HUES48 (cell line): ENCODE data around the gene CENPA.

ENCODE experiments used
- H3K27ac ChIP-seq: one replicate; pipeline ENCODE4 v1.7.0; 2013; ENCODE audit warnings: low read depth, low read length, inconsistent platforms
- H3K27me3 ChIP-seq: 2 replicates; pipeline ENCODE4 v1.6.1; 2013; ENCODE audit warnings: mild to moderate bottlenecking, low read length; ENCODE audit not compliant: control insufficient read depth, insufficient read depth
- H3K36me3 ChIP-seq: 2 replicates; pipeline ENCODE4 v1.6.1; 2013; ENCODE audit warnings: low read length; ENCODE audit not compliant: control insufficient read depth, insufficient read depth
- H3K4me1 ChIP-seq: 2 replicates; pipeline ENCODE4 v1.6.1; 2013; ENCODE audit warnings: mild to moderate bottlenecking, low read length; ENCODE audit not compliant: control insufficient read depth, insufficient read depth
- H3K4me3 ChIP-seq: 2 replicates; pipeline ENCODE4 v1.5.1; 2013; ENCODE audit warnings: mild to moderate bottlenecking, low read depth, low read length
- H3K9ac ChIP-seq: 2 replicates; pipeline ENCODE4 v1.6.1; 2013; ENCODE audit warnings: mild to moderate bottlenecking, low read depth, low read length, moderate library complexity
- H3K9me3 ChIP-seq: 2 replicates; pipeline ENCODE4 v1.6.1; 2013; ENCODE audit warnings: low read length; ENCODE audit not compliant: control insufficient read depth, insufficient read depth

The CENPA gene

GRCh38 chr2:26772064-26773001, 13.5 kb upstream of the CENPA start:
- Histone ChIP-seq H3K36me3 (peaks cover 12% of the 10 kb centered on the region), H3K9ac (no peak overlapping the region)

GRCh38 chr2:26776195-26776800, 9.6 kb upstream of the CENPA start:
- no peak overlapping the region for H3K9ac ChIP-seq
- no peak overlapping the region for H3K4me3 ChIP-seq
- no peak overlapping the region for H3K27ac ChIP-seq
- H3K9me3 ChIP-seq: no peaks in the 10 kb centered on the region
- H3K4me1 ChIP-seq: no peaks in the 10 kb centered on the region
- H3K27me3 ChIP-seq: no peaks in the 10 kb centered on the region
- H3K36me3 ChIP-seq: peaks cover 31% of the 10 kb centered on the region

More at GRCh38 chr2:26772064-26773001, 13.5 kb upstream of the CENPA start:
- H3K4me1 ChIP-seq: peaks cover under 1% of the 10 kb centered on the region; the same call in 1 of the 2 replicates
- H3K27ac ChIP-seq: no peak overlapping the region
- no peaks in the 10 kb centered on the region for H3K9me3 ChIP-seq
- no peaks in the 10 kb centered on the region for H3K27me3 ChIP-seq
- no peak overlapping the region for H3K4me3 ChIP-seq

GRCh38 chr2:26778098-26778497, 7.8 kb upstream of the CENPA start:
- Histone ChIP-seq H3K27ac (no peak overlapping the region), H3K27me3 (no peaks in the 10 kb centered on the region), H3K4me3 (no peak overlapping the region), H3K36me3 (peaks cover 31% of the 10 kb centered on the region), H3K4me1 (no peaks in the 10 kb centered on the region), H3K9me3 (no peaks in the 10 kb centered on the region), H3K9ac (no peak overlapping the region)

- Histone ChIP-seq H3K27me3 (no peaks in the 10 kb centered on the region), H3K27ac (no peak overlapping the region), H3K36me3 (peaks cover 31% of the 10 kb centered on the region), H3K4me1 (no peaks in the 10 kb centered on the region), H3K4me3 (no peak overlapping the region), H3K9ac (no peak overlapping the region), H3K9me3 (no peaks in the 10 kb centered on the region)
Measured at GRCh38 chr2:26778507-26778906, 7.3 kb upstream of the CENPA start.

- no peak overlapping the region for H3K9ac ChIP-seq
- H3K9me3 ChIP-seq: no peaks in the 10 kb centered on the region
- H3K36me3 ChIP-seq: peaks cover 28% of the 10 kb centered on the region
- no peaks in the 10 kb centered on the region for H3K4me1 ChIP-seq
- peaks cover 7% of the 10 kb centered on the region; the same call in 1 of the 2 replicates for H3K27me3 ChIP-seq
- H3K27ac ChIP-seq: no peak overlapping the region
- H3K4me3 ChIP-seq: no peak overlapping the region
Measured at GRCh38 chr2:26780203-26780760, 5.6 kb upstream of the CENPA start.

GRCh38 chr2:26782876-26783704, 2.8 kb upstream of the CENPA start:
- H3K36me3 ChIP-seq: peaks cover 18% of the 10 kb centered on the region
- no peaks in the 10 kb centered on the region for H3K4me1 ChIP-seq
- H3K9me3 ChIP-seq: no peaks in the 10 kb centered on the region
- no peak overlapping the region for H3K4me3 ChIP-seq
- no peak overlapping the region for H3K9ac ChIP-seq
- no peak overlapping the region for H3K27ac ChIP-seq
- peaks cover 7% of the 10 kb centered on the region; the same call in 1 of the 2 replicates for H3K27me3 ChIP-seq

GRCh38 chr2:26784570-26785234, 1.2 kb upstream of the CENPA start:
- no peaks in the 10 kb centered on the region for H3K4me1 ChIP-seq
- H3K36me3 ChIP-seq: peaks cover 17% of the 10 kb centered on the region
- no peak overlapping the region for H3K4me3 ChIP-seq
- no peaks in the 10 kb centered on the region for H3K9me3 ChIP-seq
- no peak overlapping the region for H3K9ac ChIP-seq
- no peak overlapping the region for H3K27ac ChIP-seq
- peaks cover 7% of the 10 kb centered on the region; the same call in 1 of the 2 replicates for H3K27me3 ChIP-seq

GRCh38 chr2:26786207-26787028, 562 bp downstream of the CENPA start:
- Histone ChIP-seq H3K4me1 (no peaks in the 10 kb centered on the region), H3K36me3 (peaks cover 14% of the 10 kb centered on the region), H3K9ac (peak overlapping the region; percentile 62), H3K27me3 (peaks cover 7% of the 10 kb centered on the region; the same call in 1 of the 2 replicates), H3K27ac (peak overlapping the region; percentile 72), H3K9me3 (no peaks in the 10 kb centered on the region), H3K4me3 (peak overlapping the region; percentile 78)

GRCh38 chr2:26792720-26793119, 6.9 kb downstream of the CENPA start:
- no peak overlapping the region for H3K9ac ChIP-seq
- H3K4me3 ChIP-seq: no peak overlapping the region
- H3K9me3 ChIP-seq: no peaks in the 10 kb centered on the region
- H3K4me1 ChIP-seq: no peaks in the 10 kb centered on the region
- no peaks in the 10 kb centered on the region for H3K27me3 ChIP-seq
- H3K36me3 ChIP-seq: peaks cover 61% of the 10 kb centered on the region
- H3K27ac ChIP-seq: peak overlapping the region; percentile 54
